NB4 (cell line): Measurements from ENCODE around the gene SYCP2L.
"Not testable (repeated sequence)": the region's sequence is repeated elsewhere in the genome, so short reads cannot be mapped to it uniquely, and the experiment has no call there.

Experiments used
- DNase-seq: peaks from one replicate; pipeline ENCODE4 v3.0.0; 2010; ENCODE audit warnings: low read depth
- H3K4me3 ChIP-seq: one replicate; pipeline ENCODE4 v1.5.1; 2011; ENCODE audit warnings: mild to moderate bottlenecking, low read depth, low read length, moderate library complexity
- MAX ChIP-seq: IDR thresholded peaks from 2 replicates; pipeline ENCODE4 v1.6.1; 2011; ENCODE audit warnings: low read depth, low read length
- MYC ChIP-seq: IDR thresholded peaks from 2 replicates; pipeline ENCODE4 v1.6.1; 2011; ENCODE audit warnings: low read depth, low read length
- POLR2A ChIP-seq: IDR thresholded peaks from 2 replicates; pipeline ENCODE4 v1.6.1; 2011; ENCODE audit warnings: mild to moderate bottlenecking; ENCODE audit not compliant: insufficient read length; ENCODE audit errors: extremely low read depth
- TF ChIP-seq, protein P1 (sequence below): IDR thresholded peaks from one replicate; pipeline ENCODE4 v1.5.1; 2012; ENCODE audit warnings: low read depth, low read length

The SYCP2L gene

GRCh38 chr6:10857259-10857658 is 29.6 kb upstream of the SYCP2L start:
- TF ChIP-seq POLR2A (no peak), MYC (no peak), MAX (no peak)
- TF ChIP-seq, protein P1, sequence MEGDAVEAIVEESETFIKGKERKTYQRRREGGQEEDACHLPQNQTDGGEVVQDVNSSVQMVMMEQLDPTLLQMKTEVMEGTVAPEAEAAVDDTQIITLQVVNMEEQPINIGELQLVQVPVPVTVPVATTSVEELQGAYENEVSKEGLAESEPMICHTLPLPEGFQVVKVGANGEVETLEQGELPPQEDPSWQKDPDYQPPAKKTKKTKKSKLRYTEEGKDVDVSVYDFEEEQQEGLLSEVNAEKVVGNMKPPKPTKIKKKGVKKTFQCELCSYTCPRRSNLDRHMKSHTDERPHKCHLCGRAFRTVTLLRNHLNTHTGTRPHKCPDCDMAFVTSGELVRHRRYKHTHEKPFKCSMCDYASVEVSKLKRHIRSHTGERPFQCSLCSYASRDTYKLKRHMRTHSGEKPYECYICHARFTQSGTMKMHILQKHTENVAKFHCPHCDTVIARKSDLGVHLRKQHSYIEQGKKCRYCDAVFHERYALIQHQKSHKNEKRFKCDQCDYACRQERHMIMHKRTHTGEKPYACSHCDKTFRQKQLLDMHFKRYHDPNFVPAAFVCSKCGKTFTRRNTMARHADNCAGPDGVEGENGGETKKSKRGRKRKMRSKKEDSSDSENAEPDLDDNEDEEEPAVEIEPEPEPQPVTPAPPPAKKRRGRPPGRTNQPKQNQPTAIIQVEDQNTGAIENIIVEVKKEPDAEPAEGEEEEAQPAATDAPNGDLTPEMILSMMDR: no peak

GRCh38 chr6:10861086-10861485 is 25.8 kb upstream of the SYCP2L start:
- TF ChIP-seq, protein P1: no peak
- TF ChIP-seq MAX (no peak), POLR2A (no peak), MYC (no peak)

More at GRCh38 chr6:10857259-10857658, 29.6 kb upstream of the SYCP2L start:
- H3K4me3 ChIP-seq: no peak overlapping the region
- DNase-seq: no peak

DNA sequence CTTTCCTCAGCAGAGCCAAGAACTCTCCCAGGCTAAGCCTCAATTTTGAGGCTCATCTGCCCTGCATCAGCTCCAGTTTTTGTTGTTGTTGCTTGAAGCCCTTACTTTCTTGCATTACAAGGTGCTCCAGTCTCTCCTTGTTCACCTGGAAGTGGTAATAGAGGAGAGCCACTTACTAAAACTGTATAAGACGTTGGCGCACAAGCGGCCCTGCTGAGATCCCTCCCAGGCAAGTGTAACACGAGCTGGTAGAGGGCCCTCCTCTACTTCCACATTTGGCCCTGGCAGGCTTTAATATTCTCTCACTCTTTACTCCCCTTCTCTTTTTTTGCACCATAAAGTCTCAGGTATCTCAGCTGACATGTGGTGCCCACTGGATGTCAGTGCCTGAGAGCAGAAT is 24.5 kb upstream of the SYCP2L start:
- TF ChIP-seq MYC (no peak), POLR2A (no peak), MAX (no peak)
- TF ChIP-seq, protein P1: no peak
- no peak for DNase-seq
- no peak overlapping the region for H3K4me3 ChIP-seq

More at GRCh38 chr6:10861086-10861485, 25.8 kb upstream of the SYCP2L start:
- H3K4me3 ChIP-seq: no peak overlapping the region
- no peak for DNase-seq

DNA sequence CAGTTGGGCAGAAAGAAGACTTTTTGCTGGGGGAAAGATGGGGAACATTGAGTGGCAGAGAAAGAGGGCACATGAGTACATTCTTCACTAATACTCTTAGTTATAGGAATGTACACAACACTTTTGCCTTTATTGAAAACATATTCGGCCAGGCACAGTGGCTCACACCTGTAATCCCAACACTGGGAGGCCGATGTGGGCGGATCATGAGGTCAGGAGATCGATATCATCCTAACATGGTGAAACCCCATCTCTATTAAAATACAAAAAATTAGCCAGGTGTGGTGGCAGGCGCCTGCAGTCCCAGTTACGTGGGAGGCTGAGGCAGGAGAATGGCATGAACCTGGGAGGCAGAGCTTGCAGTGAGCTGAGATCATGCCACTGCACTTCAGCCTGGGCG is 23.8 kb upstream of the SYCP2L start:
- not testable (repeated sequence) for H3K4me3 ChIP-seq, DNase-seq

GRCh38 chr6:10866709-10867108 is 20.1 kb upstream of the SYCP2L start:
- H3K4me3 ChIP-seq, DNase-seq: not testable (repeated sequence)

DNA sequence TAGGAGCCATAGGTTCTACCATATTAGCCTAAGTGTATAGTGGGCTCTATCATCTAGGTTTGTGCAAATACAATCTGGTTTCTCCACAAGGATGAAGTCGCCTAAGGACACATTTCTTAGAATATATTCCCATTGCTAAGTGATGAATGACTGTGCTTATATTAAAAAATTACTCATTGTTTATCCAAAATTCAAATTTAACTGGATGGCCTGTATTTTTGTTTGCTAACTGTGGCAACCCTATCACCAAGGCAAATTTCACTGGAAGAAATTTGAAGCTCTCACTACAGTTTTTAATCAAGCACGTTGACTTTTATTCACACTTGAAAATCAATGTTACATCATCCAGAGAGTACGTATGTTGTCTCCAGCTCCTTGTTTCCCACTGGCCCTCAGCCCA is 18.9 kb upstream of the SYCP2L start:
- no peak for TF ChIP-seq MAX
- TF ChIP-seq, protein P1: no peak
- TF ChIP-seq MYC: no peak
- no peak for TF ChIP-seq POLR2A
- DNase-seq: no peak
- no peak overlapping the region for H3K4me3 ChIP-seq

GRCh38 chr6:10873374-10873773 is 13.5 kb upstream of the SYCP2L start:
- TF ChIP-seq MAX (no peak), POLR2A (no peak), MYC (no peak)
- DNase-seq: no peak
- no peak overlapping the region for H3K4me3 ChIP-seq
